VCaP (cell line): ENCODE measurements around the gene TFE3.

Source experiments
- H3K27ac ChIP-seq: fragments of 450-650 bp; 2 replicates; pipeline ENCODE4 v1.5.1; 2017
- TF ChIP-seq, protein P1 (sequence below): fragments of 450-650 bp; conservative IDR thresholded peaks from 2 replicates; pipeline ENCODE4 v1.5.1; 2017; ENCODE audit warnings: mild to moderate bottlenecking, moderate library complexity

The TFE3 gene, protein sequence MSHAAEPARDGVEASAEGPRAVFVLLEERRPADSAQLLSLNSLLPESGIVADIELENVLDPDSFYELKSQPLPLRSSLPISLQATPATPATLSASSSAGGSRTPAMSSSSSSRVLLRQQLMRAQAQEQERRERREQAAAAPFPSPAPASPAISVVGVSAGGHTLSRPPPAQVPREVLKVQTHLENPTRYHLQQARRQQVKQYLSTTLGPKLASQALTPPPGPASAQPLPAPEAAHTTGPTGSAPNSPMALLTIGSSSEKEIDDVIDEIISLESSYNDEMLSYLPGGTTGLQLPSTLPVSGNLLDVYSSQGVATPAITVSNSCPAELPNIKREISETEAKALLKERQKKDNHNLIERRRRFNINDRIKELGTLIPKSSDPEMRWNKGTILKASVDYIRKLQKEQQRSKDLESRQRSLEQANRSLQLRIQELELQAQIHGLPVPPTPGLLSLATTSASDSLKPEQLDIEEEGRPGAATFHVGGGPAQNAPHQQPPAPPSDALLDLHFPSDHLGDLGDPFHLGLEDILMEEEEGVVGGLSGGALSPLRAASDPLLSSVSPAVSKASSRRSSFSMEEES

DNA sequence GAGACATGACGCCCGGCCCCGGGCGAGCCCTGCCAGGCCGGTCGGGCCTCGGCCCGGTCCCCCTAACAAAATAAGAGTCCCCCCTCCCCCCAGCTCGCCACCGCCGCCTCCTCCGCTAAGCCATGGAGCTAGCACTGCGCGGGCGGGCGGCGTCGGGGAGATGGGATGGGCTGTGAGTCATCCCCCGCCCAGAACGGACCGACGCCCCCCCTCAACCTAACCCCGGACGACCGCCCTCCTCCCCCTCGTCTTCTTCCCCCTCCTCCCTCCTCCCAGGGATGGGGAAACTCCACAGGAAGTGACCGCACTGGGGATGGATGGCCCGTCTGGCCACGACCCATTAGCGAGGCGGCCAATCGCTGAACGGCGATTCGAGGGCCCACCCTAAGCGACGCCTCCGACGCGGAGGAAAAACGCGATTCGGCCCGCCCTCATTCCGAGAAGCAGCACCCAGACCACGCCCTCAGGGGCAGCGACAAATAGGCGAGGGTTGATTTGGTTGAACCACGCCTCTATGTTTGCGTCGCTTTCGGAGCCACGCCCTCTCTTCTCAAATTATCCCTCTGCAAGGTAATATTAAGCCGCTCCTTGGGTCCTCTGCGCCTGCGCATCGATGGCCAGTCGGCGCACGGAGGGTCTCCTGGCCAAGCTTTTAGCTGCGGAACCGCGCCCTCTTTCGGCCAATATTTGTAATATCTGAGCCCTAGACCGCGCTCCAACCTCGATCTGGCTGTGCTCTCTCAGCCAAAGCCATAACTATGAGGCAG lies at the start of gene TFE3:
Gene TFE3, minus strand, starts transcription at position 138 of the 767 bp plus-strand sequence. Its CDS starts 131 bp downstream, at position 7.
- TF ChIP-seq, protein P1, sequence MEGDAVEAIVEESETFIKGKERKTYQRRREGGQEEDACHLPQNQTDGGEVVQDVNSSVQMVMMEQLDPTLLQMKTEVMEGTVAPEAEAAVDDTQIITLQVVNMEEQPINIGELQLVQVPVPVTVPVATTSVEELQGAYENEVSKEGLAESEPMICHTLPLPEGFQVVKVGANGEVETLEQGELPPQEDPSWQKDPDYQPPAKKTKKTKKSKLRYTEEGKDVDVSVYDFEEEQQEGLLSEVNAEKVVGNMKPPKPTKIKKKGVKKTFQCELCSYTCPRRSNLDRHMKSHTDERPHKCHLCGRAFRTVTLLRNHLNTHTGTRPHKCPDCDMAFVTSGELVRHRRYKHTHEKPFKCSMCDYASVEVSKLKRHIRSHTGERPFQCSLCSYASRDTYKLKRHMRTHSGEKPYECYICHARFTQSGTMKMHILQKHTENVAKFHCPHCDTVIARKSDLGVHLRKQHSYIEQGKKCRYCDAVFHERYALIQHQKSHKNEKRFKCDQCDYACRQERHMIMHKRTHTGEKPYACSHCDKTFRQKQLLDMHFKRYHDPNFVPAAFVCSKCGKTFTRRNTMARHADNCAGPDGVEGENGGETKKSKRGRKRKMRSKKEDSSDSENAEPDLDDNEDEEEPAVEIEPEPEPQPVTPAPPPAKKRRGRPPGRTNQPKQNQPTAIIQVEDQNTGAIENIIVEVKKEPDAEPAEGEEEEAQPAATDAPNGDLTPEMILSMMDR = peak; percentile 69
- H3K27ac ChIP-seq = peak within 1 kb of the TSS; percentile 61; the same call in 1 of the 2 replicates

DNA sequence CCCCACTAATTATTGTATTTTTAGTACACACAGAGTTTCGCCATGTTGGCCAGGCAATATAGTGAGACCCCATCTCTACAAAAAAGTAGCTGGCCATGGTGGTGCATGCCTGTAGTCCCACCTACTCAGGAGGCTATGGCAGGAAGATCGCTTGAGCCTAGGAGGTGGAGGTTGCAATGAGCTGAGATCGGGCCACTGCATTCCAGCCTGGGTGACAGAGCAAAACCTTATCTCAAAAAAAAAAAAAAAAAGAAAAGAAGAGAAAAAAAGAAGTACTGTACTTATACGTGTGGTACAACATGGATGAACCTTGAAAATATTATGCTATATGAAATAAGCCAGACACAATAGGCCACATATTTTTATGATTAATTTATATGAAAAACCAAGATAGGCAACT lies 46.4 kb upstream of the TFE3 start:
- no peak overlapping the region for H3K27ac ChIP-seq
- TF ChIP-seq, protein P1 = no peak

DNA sequence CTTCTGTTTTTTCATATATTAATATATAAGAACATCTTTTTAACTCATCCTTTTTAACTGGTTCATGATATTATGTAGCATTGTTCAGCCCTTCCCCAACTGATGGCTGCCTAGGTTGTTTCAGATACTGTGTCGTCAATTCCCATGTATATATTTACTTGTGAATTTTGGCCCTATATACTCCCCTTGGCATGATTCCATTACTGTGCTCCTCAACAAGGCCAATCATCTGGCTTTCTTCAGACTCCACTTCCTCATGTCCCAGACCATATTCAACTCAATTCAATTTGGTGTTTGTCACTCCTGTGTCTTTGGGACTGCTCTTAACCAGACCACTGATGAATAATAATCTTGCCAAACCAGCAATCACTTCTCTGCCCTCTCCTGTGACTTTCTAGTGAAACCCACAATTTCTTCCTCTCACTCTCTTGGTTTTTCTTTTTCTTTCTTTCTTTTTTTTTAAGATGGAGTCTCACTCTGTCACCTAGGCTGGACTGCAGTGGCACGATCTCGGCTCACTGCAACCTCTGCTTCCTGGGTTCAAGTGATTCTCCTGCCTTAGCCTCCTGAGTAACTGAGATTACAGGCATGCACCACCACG lies 39.2 kb upstream of the TFE3 start:
- TF ChIP-seq, protein P1 = no peak
- no peak overlapping the region for H3K27ac ChIP-seq

DNA sequence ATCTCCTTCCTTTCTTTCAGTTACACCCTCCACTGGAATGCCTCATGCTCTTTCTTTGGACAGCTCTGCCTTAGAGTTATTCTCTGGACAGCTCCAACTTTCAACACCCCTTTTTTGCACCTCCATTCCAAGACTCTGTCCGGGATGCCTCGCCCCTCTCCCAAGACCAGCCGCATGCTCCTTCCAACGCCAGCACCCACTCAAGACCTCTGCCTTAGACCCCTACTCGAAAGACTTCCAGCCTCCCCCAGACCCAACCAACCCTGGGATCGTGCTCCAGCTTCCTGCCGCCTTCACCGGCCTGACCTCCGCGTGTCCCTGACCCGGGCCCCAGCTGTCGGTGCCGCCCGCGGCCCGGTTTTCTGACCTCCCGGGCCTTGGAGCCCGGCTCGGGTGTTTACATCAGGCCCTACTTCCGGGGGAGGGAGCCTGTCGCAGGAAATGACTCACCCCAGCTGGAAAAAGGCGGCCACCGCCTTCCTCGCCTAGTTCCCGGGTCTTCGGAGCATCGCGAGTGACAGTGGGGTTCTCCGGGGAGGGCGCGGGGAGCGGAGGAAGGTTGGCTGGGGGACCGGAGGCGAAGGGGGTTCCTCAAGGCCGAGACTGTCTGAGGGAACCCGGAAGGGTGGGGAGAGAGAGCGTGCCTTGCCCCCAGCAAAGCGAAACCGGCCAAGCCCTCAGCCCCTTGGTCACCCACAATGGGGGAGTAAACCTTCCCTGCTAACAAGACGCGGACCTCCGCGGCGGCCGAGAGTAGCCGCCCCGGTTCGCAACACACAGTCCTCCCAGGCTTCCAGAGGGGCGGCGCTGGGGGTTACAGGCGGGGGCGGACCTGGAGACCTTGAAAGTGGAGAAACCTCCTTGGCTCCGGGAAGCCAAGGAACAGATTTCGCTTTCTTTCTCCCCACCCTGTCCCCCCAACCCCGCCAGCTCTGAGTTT lies 36.6 kb upstream of the TFE3 start, which contains the start of gene WDR45:
Gene WDR45, minus strand, starts transcription at position 399 of the 940 bp plus-strand sequence. CDS start 1,792 bp downstream, outside the sequence.
- TF ChIP-seq, protein P1 = no peak
- H3K27ac ChIP-seq = peak within 1 kb of the TSS; percentile 39

DNA sequence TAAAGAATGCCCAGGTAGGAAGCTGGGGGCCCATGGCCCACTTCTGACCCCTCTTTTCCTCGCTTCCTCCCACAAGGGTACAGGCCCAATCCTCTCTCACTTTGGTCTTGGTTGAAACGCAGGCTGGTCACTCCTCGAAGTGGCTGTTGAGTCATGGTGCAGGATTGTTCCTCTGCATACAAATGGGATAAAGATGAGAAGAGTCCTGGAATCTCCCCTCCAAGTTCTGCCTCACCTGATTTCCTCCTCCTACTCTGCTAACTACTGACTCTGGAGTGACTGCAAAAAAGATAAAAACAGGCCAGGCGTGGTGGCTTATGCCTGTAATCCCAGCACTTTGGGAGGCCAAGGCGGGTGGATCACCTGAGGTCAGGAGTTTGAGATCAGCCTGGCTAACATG lies 34.8 kb upstream of the TFE3 start:
- no peak overlapping the region for H3K27ac ChIP-seq
- TF ChIP-seq, protein P1 = no peak

DNA sequence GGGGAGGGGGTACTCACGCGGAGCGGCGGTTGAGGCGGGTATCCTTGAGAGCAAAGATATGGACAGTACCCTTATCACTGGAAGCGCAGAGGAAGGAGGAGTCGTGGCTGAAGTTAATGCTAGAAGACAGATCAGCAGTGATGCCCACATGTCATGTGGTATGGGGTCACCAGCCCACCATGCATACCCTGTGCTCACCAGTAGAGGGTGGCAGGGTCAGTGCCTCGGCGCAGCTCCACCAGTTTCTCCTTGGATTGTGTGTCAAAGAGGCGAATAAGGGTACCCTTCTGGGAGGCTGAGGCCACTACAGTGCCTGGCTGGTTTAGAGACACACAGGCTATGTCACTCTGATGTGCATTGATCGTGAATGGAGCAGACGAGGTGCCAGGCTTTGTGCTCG lies 32.2 kb upstream of the TFE3 start:
- no peak overlapping the region for H3K27ac ChIP-seq
- TF ChIP-seq, protein P1 = no peak
